GM19193 (cell line): ENCODE results near the gene DMD.

Source experiments
- POLR2A ChIP-seq: IDR thresholded peaks from 4 replicates; pipeline ENCODE4 v1.6.1; 2011; ENCODE audit not compliant: insufficient read depth, insufficient read length; ENCODE audit errors: extremely low read depth

DMD gene

GRCh38 chrX:31934015-31934414, 1277.3 kb downstream of the DMD start:
- no peak for TF ChIP-seq POLR2A

GRCh38 chrX:31932769-31933168, 1278.6 kb downstream of the DMD start:
- no peak for TF ChIP-seq POLR2A

GRCh38 chrX:31931225-31931624, 1280.1 kb downstream of the DMD start:
- no peak for TF ChIP-seq POLR2A

- no peak for TF ChIP-seq POLR2A
These were observed 1282.0 kb downstream of the DMD start for GRCh38 chrX:31929366-31929765.

GRCh38 chrX:31921236-31921635, 1290.1 kb downstream of the DMD start:
- TF ChIP-seq POLR2A = no peak

- TF ChIP-seq POLR2A = no peak
These were observed 1301.3 kb downstream of the DMD start for GRCh38 chrX:31909850-31910572.

GRCh38 chrX:31894152-31894551, 1317.2 kb downstream of the DMD start:
- TF ChIP-seq POLR2A = no peak

- no peak for TF ChIP-seq POLR2A
These were observed 1317.8 kb downstream of the DMD start for GRCh38 chrX:31893525-31893924.

- no peak for TF ChIP-seq POLR2A
These were observed 1322.3 kb downstream of the DMD start for GRCh38 chrX:31889088-31889487.

- no peak for TF ChIP-seq POLR2A
These were observed 1326.8 kb downstream of the DMD start for GRCh38 chrX:31884535-31884934.

- no peak for TF ChIP-seq POLR2A
These were observed 1339.3 kb downstream of the DMD start for GRCh38 chrX:31872007-31872406.

- TF ChIP-seq POLR2A = no peak
These were observed 1341.1 kb downstream of the DMD start for GRCh38 chrX:31870267-31870666.

GRCh38 chrX:31860686-31861085, 1350.7 kb downstream of the DMD start:
- TF ChIP-seq POLR2A = no peak

- no peak for TF ChIP-seq POLR2A
These were observed 1352.4 kb downstream of the DMD start for GRCh38 chrX:31858915-31859314.

- no peak for TF ChIP-seq POLR2A
These were observed 1356.6 kb downstream of the DMD start for GRCh38 chrX:31854716-31855115.

- TF ChIP-seq POLR2A = no peak
These were observed 1359.6 kb downstream of the DMD start for GRCh38 chrX:31851761-31852160.

- no peak for TF ChIP-seq POLR2A
These were observed 1363.6 kb downstream of the DMD start for GRCh38 chrX:31847773-31848172.
